ACHN (cell line): ENCODE data around the gene BRCA1.
A peak's percentile ranks its signal among the peaks of the same experiment; 100 is the strongest.

Experiments used
- DNase-seq: peaks from one replicate; pipeline ENCODE4 v3.0.0-alpha.2; 2015
- in situ Hi-C: cut with HindIII; loops from 2 replicates; pipeline ENCODE4 v1.10.0; 2017; ENCODE audit warnings: low sequenced_read_pairs, low pct_ligation_motif_present, low pct_unique_long_range_greater_than_20kb

The BRCA1 gene

DNA sequence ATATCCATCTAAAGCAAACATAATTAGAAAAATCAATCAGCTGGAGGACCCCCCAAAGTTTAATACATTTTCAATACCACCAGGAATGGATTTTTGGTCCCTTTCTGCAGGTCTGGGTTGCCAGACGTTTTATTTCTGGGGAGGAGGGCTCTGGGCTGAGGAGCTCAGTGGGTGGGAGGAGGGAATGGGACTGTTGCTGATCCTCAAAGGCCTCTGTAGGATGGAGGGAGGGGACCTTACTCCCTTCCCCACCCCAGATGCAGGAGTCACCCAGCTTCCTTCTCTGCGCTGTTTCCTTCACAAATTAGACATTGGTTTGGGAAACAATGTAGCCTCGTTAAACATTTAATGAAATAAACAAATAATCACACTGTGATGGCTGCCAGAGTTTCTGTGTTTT lies 93.5 kb downstream of the BRCA1 start:
- in situ Hi-C loops: no loop called here
- no peak for DNase-seq

DNA sequence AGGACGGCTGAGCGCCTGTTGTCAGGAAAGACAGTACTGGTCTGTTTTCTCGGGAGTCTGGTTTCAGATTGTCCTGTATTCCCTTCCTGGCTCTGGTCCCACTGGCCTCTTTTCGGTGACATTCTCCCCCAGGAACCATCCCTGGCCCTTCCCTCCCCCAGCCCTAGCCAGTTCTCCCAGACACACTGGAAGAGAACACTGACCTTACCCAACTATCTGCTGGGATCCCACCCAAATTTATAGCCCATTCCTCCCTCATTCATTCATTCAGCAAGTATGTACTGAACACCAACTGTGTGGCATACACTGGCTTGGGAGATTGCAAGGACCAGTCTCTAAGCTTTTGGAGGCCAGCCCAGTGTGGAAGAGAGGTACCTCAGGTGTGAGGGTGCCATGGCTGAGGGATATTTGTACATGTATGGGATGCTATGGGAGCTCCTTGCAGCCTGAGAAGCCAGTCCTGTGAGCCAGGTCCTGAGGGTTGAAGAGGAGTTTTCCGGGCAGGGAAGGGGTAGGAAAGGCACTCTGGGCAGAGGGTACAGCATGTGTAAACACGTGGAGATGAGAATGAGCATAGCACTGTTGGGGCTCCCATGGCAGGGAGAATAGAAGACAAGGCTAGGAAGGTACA lies 94.9 kb downstream of the BRCA1 start:
- in situ Hi-C loops: no loop called here
- DNase-seq: no peak

DNA sequence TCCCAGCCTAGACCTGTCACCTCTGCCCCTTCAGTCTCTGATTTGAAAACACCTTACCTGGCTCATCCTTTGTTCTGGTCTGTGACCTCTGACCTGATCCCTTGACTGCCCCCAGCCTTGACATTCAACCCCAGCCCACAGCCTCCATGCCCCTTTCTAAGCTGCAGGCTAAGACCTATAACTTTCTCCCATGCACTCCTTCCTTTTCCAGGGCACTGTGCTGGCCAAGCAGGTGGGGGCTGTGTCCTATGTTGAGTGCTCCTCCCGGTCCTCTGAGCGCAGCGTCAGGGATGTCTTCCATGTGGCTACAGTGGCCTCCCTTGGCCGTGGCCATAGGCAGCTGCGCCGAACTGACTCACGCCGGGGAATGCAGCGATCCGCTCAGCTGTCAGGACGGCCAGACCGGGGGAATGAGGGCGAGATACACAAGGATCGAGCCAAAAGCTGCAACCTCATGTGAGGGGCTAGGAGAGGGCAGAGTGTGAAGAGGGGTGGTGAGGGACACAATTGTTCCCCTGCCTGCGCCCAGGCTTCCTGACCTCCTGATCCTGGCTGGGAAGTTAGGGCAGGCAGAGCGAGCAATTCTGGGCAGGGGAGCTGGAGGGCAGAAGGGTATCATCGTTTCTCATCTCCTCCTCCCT lies 96.8 kb downstream of the BRCA1 start:
- in situ Hi-C loops: no loop called here
- DNase-seq: no peak

DNA sequence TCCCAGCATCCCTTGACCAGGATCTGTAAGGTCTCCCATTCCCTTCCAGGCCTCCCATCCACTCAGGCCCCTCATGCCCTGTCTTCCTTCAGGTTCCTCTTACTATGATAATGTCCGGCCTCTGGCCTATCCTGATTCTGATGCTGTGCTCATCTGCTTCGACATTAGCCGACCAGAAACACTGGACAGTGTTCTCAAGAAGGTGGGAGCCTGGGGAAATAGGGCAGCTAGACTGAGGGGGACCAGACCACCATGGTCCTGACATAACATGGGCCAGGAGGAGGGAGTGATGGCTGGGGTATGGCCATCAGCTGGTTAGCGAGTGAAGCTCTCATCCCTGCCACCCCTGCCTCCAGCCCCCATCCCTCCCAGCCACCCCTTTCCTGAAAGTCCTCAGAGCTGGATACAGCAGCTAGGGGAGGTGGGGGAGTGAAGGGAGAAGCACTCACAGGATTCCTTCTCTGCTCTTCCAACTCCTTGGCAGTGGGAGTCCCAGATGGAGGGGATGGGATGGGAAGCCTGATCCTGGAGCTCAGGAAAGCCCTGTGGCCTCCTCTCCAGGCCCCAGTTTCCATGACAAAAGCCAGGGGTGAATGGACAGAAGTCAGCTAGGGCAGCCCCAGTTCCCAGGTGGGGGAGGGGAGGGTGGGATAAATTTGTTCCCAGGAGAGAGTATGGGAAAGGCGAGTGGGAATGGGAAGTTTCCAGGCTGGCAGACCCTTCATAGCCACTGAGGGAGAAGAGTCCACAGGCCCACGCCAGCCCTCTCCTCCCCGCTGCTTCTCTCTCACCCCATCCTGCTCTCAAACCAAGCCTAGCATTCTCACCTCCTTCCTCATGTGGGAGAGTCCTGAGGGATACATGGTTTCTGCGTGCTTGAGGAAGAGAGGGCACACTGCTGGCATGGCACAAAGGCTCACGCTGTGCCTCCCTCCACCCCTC lies 97.8 kb downstream of the BRCA1 start:
- in situ Hi-C loops: no loop called here
- DNase-seq: no peak

DNA sequence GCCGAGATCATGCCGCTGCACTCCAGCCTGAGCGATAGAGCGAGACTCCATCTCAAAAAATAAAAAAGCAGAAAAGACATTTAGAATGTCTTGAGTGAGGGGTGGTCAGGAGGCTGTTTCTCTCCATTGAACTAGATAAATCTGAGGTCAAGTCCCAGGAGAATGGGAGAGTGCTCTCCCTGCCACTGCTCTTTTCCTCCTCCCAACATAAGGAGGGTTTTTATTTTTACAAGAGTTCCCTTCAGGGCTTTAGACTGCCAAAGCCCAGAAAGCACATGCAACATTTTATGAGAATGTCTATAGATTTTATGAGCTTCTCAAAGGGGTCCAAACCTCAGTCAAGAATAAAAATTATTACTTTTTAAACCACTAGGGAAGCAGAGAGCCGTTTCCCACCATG lies 98.6 kb downstream of the BRCA1 start:
- in situ Hi-C loops: no loop called here
- no peak for DNase-seq

DNA sequence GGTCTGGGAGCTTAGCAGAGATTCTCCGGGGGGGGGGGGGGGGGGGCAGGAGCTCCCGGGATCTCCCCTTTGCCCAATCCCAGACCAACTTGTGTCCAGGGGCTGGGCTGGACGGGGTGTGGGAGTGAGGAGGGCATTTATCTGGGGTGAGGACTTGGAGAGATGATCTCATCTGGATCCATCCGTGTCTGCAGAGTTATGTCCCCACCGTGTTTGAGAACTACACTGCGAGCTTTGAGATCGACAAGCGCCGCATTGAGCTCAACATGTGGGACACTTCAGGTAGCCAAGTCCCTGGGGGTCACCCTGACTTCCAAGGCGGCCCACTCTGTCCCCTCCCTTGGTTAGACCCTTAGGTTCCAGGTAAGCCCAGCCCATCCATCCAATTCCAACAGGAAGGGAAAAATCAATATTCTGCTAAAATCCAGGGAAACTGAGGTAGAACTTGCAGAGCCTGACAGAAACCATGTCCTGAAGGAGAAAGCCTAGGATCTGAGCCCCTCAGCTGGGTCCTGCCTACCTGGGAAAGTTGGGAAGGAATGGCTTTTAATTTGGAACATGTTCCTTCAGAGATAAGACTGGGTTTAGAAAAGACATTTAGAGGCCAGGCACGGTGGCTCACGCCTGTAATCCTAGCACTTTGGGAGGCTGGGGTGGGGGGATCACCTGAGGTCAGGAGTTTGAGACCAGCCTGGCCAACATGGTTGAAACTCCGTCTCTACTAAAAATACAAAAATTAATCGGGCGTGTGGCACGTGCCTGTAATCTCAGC lies 99.2 kb downstream of the BRCA1 start:
- in situ Hi-C loops: no loop called here
- DNase-seq: no peak

DNA sequence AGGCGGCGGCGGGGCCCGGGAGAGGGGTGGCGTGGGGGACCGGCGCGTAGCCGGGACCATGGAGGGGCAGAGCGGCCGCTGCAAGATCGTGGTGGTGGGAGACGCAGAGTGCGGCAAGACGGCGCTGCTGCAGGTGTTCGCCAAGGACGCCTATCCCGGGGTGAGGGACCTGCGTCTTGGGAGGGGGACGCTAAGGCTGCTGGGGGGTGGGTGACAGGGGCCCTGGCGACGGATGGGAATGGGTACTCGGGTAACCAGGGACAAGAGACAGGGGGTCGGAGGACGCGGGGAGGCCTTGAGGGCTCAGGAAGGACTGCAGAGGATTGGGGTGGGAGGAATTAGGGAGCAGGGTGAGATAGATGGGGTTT lies 99.9 kb downstream of the BRCA1 start:
- in situ Hi-C loops: no loop called here
- DNase-seq: no peak

DNA sequence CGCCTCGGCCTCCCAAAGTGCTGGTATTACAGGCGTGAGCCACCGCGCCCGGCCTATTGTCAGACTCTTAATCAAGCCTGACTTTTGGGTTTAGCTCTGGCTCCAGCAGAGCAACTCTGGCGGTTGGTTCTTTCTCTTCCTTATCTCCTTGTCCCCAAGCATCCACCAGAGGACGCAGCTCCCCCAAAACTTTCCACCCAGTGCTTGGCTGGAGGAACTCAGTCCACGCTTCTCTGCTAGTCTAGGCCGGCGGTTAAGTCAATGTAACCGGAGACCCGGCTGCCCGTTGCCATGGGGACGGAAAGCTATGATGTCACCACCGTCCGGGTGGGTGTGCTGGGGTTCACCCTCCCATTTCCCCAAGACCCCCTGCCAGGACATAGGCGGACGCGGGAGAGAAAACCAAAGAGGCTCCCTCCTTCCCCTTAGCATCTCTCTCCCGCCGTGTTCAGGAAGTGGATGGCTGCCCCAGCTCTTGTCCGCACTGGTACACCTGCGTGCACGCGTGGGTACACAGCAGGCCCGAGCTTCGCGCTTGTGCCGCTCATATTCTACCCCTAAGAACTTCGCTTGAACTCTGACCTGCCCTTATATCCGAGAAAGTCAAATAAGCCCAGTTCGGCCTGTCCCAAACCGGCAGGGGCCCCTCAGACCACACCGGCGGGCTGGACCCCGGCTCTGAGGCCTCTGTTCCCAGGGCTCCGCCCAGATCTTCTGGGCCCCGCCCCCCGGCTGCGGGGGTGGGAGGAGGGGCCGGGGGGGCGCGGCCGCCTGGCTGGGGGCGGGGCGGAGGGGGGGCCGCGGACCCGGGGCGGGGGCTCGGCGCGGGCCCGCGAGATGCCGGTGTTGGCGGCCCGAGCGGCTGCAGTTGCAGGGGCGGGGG lies 100.5 kb downstream of the BRCA1 start, which contains the start of gene RND2:
TSS of gene RND2 (plus strand) at position 825 of the 883 bp plus-strand sequence. CDS start 117 bp downstream, outside the sequence.
- in situ Hi-C loops: no loop called here

DNA sequence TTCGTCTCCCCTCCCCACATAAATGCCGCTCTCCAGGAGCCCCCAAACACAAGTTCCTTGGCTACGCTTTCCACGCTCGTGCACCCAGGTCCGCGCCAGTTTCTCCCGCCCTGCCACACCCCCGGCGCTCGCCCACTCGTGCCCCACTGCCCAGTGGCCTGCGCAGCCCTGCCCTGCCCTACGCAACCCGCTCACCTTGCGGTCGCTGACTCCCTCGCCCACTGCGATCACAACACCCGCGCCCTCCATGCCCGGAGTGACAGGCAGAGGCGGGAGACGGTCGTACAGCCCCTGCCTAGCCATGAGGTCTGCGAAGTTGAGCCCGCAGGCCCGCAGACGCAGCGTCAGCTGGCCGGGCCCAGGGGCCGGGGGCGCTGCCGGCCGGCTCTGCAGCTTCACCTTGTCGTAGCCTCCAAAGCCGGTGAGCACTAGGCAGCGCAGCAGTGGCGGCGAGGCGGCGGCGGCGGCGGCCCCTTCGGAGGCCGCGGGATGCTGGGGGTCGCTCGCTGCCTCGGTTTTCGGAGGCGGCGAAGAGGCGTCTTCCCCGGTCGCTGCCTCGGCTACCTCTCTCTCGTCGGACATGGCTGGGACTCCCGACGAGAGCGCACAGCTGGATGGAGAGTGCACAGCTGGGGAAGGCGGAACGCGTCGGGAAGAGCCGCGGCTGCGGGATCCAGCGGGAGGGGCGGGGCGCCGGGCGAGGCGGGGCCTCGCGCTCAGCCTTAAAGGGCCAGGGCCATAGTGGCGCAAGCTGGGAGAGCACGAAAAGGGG lies 103.2 kb downstream of the BRCA1 start, which contains the start of gene VAT1:
TSS of gene VAT1 (minus strand) at position 645 of the 772 bp plus-strand sequence. CDS start at position 582, 63 bp downstream.
- DNase-seq: peak; percentile 84
- in situ Hi-C loops: no loop called here

More for the DNA sequence above, 100.5 kb downstream of the BRCA1 start, which contains the start of gene RND2:
- DNase-seq: peak; percentile 97

DNA sequence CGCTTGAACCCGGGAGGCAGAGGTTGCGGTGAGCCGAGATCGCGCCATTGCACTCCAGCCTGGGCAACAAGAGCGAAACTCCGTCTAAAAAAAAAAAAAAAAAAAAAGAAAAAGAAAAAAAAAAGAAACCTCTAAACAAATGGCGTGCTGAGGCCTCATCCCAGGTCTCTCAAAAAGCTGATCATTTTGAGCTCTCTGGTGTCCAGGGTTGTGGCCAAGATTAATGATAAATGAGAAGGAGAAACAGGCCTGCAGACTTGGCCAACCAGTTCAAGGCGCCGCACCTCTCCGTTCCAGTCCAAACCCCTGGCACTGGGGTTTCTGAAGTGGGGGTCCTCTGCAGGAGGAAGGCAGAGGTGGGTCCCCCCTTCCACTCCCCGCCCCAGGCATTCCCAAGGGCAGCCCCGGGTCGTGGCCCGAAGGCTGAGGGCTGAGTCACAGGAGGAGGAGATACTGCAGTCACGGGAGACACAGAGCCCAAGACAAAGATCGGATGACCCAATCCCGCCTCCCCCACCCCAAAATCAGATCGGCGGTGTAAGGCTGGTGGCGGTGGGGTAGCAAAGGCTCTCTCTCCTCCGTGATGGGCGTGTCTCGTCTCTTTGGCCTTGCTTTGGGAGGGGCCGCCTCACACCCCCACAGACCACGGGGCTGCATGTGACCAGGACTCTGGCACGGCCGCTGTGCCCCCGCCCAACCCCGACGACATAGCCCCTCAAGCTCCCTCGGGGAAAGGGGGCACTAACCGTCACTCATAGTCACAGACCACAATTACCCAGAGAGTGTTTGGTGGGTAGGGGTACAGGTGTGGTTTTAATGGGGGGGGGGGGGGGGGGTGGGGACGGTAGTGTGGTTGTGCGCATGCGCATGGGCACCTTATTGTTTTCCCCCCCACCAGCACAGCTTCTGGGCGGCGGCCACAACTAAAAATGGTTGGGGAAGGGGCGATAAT lies 104.1 kb downstream of the BRCA1 start:
- in situ Hi-C loops: no loop called here
- DNase-seq: peak; percentile 90

DNA sequence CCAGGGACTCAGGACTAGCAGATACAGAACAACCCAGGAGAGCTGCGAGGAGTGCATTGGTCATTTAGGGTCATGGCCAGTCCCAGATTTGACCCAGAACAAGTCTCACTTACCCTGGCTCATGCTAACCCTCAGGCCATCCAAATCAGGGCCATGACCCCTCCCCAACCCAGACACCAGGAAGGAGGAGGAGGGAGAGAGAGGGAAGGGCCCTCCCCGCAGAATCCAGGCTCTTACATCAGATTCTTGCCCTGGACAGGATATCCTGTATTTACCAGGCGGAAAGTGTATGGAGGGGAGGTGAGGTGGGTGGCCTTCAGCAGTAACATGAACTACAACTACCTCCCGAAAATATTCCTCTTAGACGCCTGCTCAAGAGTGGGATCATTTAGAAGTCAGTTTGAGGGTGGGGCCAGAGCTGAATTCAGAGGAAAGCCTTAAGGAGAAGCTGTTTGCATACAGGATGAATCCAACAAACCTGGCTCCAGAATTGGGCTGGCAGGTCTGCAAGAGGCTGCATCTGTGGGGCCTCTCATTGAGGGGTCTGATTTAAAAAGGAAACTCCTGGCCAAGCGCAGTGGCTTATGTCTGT lies 105.0 kb downstream of the BRCA1 start:
- in situ Hi-C loops: no loop called here
- DNase-seq: no peak

DNA sequence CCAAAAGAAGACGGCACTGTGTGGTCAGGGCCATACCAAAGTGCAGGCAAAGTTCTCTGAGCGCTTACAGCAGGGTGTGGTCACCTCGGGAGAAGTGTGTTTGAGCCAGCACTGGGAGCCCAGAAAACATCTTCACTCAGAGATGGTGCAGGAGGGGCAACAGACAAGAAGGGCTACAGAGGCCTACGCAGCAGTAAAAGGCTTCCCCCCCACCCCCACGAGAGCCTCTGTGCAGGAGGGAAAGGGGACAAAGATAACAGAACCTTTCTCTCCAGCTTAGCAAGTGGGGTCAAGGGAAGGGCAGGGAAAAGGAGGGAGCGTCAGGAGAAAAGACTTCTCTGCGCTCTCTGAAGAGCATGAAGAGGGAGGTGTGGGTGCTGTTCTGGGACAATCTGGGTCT lies 105.7 kb downstream of the BRCA1 start:
- no peak for DNase-seq
- in situ Hi-C loops: no loop called here

DNA sequence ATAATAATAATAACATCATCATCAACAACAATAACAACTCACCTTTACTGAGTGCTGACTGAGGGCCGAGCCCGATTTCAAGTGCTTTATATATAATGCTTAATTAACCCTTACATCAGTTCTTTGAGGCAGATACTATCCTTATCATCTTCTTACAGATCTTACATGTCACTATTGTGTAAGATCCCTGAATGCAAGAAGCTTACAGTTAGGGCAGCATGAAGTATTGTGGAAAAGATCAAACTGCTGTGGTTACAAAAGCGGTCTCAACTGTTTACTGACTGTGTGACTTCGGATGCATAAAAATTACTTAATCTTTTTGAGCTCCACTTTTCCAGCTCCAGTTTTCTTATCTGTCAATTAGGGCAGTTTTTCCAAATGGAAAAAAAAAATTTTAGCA lies 106.2 kb downstream of the BRCA1 start:
- in situ Hi-C loops: no loop called here
- no peak for DNase-seq

DNA sequence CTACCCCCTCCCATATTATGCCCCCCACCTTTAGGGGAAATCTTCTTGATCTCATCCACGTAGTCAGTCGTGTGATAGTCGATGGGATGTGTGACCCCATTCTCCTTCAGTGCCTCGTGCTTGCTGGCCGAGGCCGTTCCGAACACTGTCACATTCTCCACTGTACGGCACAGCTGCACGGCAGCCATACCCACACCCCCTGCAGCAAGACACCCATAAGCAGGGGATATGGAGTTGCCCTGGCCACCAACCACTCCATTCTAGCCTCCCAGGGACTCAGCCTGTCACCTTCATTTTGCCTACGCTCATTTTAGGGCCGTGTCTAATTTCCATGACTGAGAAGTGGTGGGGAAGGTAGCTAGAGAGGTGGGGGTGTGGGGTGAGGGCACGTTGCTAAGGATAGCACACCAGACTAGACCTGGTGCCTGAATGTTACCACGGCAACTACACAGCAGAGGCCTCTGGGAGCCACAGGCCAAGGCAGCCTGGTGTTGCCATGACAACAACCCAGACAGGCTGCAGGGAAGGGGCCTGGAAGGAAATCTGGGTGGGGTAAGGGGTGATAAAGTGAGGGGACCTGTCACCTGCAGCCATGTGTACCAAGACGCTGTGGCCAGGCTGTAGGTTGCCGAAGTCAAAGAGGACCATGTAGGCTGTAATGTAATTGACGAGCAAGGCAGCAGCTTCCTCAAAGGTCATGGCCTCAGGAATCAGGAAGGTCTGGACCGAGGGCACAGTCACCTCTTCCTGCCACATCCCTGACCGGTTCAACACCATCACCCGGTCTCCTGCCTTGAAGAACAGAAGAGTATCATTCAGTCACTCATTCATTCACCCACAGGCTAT lies 106.9 kb downstream of the BRCA1 start:
- DNase-seq: no peak
- in situ Hi-C loops: no loop called here

DNA sequence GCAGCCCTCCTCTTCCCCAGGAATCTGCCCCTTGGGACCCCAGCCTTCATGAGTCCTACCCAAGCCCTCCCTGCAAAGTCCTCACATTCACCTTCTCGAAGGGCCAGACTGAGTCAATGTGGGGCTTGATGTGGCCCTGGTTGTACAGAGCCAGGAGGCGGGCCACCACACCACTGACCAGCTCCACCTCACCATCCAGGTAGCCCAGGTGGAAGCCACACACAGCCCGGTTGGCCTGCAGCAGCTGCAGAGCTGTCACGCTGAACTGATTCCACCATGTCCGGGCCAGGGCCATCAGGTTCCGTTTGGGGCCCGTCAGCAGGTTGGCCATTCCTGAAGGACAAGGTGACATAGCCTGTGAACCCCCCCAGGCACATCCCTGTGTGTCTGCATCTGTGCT lies 108.9 kb downstream of the BRCA1 start:
- DNase-seq: no peak
- in situ Hi-C loops: no loop called here
